ENCODE results near the gene APBA2.
"Not testable (repeated sequence)": the region's sequence is repeated elsewhere in the genome, so short reads cannot be mapped to it uniquely, and the experiment has no call there.

The APBA2 gene

GRCh38 chr15:29159771-29160455 is 274.1 kb downstream of the APBA2 start:
- in situ Hi-C loops (cut with HindIII; ENCODE audit: low pct_ligation_motif_present, low pct_unique_long_range_greater_than_20kb, low sequenced_read_pairs) = no loop called here
- DNase-seq = no peak

DNA sequence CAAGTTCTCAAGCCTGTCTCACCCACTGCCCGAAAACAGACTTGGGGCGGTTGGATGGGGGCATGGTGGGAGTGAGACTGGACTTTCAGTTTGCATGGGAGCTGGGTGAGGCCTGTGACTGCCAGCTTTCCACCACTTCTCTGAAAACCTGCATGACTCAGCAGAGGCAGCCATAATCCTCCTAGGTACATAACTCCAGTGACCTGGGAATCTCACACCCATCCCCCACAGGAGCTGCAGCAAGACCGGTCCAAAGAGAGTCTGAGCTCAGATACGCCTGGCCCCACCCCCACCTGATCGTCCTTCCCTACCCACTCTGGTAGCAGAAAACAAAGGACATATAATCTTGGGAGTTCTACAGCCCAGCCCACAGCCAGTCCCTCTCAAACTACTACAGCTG is 276.6 kb downstream of the APBA2 start:
- in situ Hi-C loops (cut with HindIII; ENCODE audit: low pct_ligation_motif_present, low pct_unique_long_range_greater_than_20kb, low sequenced_read_pairs) = no loop called here
- no peak for DNase-seq

DNA sequence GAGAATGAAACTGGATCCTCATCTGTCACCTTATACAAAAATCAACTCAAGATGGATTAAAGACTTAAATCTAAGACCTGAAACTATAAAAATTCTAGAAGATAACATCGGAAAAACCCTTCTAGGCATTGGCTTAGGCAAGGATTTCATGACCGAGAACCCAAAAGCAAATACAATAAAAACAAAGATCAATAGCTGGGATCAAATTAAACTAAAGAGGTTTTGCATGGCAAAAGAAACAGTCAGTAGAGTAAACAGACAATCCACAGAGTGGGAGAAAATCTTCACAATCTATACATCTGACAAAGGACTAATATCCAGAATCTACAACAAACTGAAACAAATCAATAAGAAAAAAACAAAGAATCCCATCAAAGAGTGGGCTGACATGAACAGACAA is 281.3 kb downstream of the APBA2 start:
- DNase-seq; in situ Hi-C loops (cut with HindIII; ENCODE audit: low pct_ligation_motif_present, low pct_unique_long_range_greater_than_20kb, low sequenced_read_pairs): not testable (repeated sequence)

Data from ACHN (cell line).